OCI-LY1 (cell line): ENCODE results near the gene MT4.

Experiments
- CTCF ChIP-seq: fragments of 200-600 bp; sonication (generic), shearing (Covaris generic); IDR thresholded peaks from 2 replicates; pipeline ENCODE4 v1.5.1; 2017; ENCODE audit warnings: mild to moderate bottlenecking, antibody characterized with exemption, low read length, moderate library complexity, mixed read lengths
- EZH2 ChIP-seq: fragments of 200-600 bp; sonication (generic), shearing (Covaris generic); IDR thresholded peaks from 2 replicates; pipeline ENCODE4 v1.8.0; 2017; ENCODE audit warnings: borderline replicate concordance, mixed run types, mild to moderate bottlenecking, antibody characterized with exemption, low read length, moderate library complexity, mixed read lengths

DNA sequence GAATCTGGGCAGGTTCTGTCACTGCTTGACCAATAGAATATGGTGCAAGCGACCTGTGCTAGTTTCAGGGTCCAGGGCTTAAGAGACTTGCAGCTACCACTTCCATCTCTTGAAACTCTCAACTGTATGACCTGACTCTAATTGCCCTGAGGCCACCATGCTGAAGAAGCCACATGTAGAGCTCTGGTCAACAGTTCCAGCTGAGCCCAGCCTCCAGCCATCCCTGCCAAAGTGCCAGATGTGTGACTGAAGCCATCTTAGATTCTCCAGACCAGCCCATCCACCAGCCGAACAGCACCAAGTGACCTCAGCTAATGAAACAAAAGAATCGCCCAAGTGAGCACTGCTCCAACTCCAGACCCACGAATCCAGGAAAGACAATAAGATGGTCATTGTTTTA lies 40.1 kb downstream of the MT4 start:
- no peak for TF ChIP-seq CTCF
- TF ChIP-seq EZH2 = no peak
